Measurements from ENCODE around the gene GPRASP2.

DNA sequence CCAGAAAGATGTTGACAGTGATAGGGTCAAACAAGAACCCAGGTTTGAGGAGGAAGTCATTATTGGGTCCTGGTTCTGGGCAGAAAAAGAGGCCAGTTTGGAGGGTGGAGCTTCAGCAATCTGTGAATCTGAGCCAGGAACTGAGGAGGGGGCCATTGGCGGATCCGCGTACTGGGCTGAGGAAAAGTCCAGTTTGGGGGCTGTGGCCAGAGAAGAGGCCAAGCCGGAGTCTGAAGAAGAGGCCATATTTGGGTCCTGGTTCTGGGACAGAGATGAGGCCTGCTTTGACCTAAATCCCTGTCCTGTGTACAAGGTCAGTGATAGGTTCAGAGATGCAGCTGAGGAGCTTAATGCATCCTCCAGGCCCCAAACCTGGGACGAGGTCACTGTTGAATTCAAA is 3.7 kb downstream of the GPRASP2 start:
- TF ChIP-seq, protein P1, sequence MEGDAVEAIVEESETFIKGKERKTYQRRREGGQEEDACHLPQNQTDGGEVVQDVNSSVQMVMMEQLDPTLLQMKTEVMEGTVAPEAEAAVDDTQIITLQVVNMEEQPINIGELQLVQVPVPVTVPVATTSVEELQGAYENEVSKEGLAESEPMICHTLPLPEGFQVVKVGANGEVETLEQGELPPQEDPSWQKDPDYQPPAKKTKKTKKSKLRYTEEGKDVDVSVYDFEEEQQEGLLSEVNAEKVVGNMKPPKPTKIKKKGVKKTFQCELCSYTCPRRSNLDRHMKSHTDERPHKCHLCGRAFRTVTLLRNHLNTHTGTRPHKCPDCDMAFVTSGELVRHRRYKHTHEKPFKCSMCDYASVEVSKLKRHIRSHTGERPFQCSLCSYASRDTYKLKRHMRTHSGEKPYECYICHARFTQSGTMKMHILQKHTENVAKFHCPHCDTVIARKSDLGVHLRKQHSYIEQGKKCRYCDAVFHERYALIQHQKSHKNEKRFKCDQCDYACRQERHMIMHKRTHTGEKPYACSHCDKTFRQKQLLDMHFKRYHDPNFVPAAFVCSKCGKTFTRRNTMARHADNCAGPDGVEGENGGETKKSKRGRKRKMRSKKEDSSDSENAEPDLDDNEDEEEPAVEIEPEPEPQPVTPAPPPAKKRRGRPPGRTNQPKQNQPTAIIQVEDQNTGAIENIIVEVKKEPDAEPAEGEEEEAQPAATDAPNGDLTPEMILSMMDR (IDR thresholded peaks at IDR 0.05; ENCODE audit: low read depth, low read length, poor library complexity, severe bottlenecking): no peak
- no peak for TF ChIP-seq EZH2phosphoT487 (IDR thresholded peaks at IDR 0.05; ENCODE audit: borderline replicate concordance, low read length)
